GM23338 (cell line): Measurements from ENCODE around the gene ANKRD11.

ENCODE experiments used
- CREB1 ChIP-seq: fragments of 250-450 bp; sonication (Bioruptor Pico); IDR thresholded peaks from 2 replicates; pipeline ENCODE4 v1.5.0; 2020; ENCODE audit warnings: low read depth, mild to moderate bottlenecking, moderate library complexity
- EZH2 ChIP-seq: fragments of 200-600 bp; sonication (generic); IDR thresholded peaks from one replicate; pipeline ENCODE4 v1.8.0; 2017; ENCODE audit warnings: antibody characterized with exemption, mild to moderate bottlenecking, low read depth; ENCODE audit not compliant: unreplicated experiment
- EZH2phosphoT487 ChIP-seq: fragments of 200-600 bp; sonication (generic); IDR thresholded peaks from one replicate; pipeline ENCODE4 v1.8.1; 2018; ENCODE audit warnings: antibody characterized with exemption; ENCODE audit not compliant: unreplicated experiment
- JUNB ChIP-seq: IDR thresholded peaks from one replicate; pipeline ENCODE4 v1.6.1; 2016; ENCODE audit warnings: antibody characterized with exemption; ENCODE audit not compliant: unreplicated experiment
- NANOG ChIP-seq: IDR thresholded peaks from 2 replicates; pipeline ENCODE4 v1.6.1; 2016; ENCODE audit warnings: antibody characterized with exemption, borderline replicate concordance
- POLR2AphosphoS5 ChIP-seq: IDR thresholded peaks from 2 replicates; pipeline ENCODE4 v1.6.1; 2016; ENCODE audit warnings: antibody characterized with exemption, low read depth
- STAT1 ChIP-seq: IDR thresholded peaks from one replicate; pipeline ENCODE4 v1.6.1; 2016; ENCODE audit warnings: antibody characterized with exemption; ENCODE audit not compliant: unreplicated experiment
- ZNF114 ChIP-seq: fragments of 250-450 bp; sonication (Bioruptor Pico); IDR thresholded peaks from 2 replicates; pipeline ENCODE4 v1.5.0; 2020; ENCODE audit warnings: mild to moderate bottlenecking, moderate library complexity
- ZNF331 ChIP-seq: fragments of 250-450 bp; sonication (Bioruptor Pico); IDR thresholded peaks from 2 replicates; pipeline ENCODE4 v1.5.0; 2020; ENCODE audit warnings: low read depth, mild to moderate bottlenecking, moderate library complexity
- TF ChIP-seq, protein P1 (sequence below), 2 experiments: fragments of 200-600 bp in 1 of 2; sonication (generic) in 1 of 2; conservative IDR thresholded peaks; 2 replicates each; pipeline versions ENCODE4 v1.5.1 to v1.6.1; 2016 to 2017; ENCODE audit warnings: antibody characterized with exemption in 2 of 2, low read depth in 2 of 2, mild to moderate bottlenecking in 2 of 2, moderate library complexity in 1 of 2
- TF ChIP-seq, protein P2 (sequence below): IDR thresholded peaks from one replicate; pipeline ENCODE4 v1.6.1; 2018; ENCODE audit warnings: antibody characterized with exemption; ENCODE audit not compliant: unreplicated experiment
- TF ChIP-seq, protein P3 (sequence below): fragments of 250-450 bp; sonication (Bioruptor Pico); IDR thresholded peaks from 2 replicates; pipeline ENCODE4 v1.5.0; 2020; ENCODE audit warnings: mild to moderate bottlenecking, moderate library complexity
- TF ChIP-seq, protein P4 (sequence below): IDR thresholded peaks from 2 replicates; pipeline ENCODE4 v1.6.1; 2016; ENCODE audit warnings: antibody characterized with exemption

DNA sequence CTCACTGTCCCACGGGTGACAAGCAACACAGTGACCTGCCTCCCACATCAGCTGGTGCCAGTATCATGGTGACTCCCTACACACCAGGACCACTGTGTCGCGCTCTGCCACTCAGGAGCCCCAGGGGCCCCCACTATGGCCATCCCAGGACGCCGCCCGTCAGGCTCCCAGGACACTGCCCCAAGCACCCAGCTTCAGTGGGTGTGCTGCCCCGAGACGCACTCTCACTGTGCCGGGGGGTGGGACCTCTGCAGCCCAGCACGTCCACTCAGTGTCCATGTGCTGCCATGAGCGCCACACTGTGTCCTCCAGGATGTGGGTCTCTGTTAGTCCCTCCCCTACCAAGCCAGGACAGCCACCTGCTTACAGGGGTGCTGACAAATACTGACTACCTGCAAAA, 152.4 kb downstream of the ANKRD11 start:
- TF ChIP-seq, protein P1, sequence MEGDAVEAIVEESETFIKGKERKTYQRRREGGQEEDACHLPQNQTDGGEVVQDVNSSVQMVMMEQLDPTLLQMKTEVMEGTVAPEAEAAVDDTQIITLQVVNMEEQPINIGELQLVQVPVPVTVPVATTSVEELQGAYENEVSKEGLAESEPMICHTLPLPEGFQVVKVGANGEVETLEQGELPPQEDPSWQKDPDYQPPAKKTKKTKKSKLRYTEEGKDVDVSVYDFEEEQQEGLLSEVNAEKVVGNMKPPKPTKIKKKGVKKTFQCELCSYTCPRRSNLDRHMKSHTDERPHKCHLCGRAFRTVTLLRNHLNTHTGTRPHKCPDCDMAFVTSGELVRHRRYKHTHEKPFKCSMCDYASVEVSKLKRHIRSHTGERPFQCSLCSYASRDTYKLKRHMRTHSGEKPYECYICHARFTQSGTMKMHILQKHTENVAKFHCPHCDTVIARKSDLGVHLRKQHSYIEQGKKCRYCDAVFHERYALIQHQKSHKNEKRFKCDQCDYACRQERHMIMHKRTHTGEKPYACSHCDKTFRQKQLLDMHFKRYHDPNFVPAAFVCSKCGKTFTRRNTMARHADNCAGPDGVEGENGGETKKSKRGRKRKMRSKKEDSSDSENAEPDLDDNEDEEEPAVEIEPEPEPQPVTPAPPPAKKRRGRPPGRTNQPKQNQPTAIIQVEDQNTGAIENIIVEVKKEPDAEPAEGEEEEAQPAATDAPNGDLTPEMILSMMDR (conservative IDR thresholded peaks at IDR 0.05; ENCODE audit: low read depth in 2 of 2): no peak
- TF ChIP-seq ZNF331 (CRISPR knock-in tag): no peak
- TF ChIP-seq EZH2phosphoT487: no peak
- TF ChIP-seq EZH2: no peak
- no peak for TF ChIP-seq POLR2AphosphoS5
- TF ChIP-seq, protein P2, sequence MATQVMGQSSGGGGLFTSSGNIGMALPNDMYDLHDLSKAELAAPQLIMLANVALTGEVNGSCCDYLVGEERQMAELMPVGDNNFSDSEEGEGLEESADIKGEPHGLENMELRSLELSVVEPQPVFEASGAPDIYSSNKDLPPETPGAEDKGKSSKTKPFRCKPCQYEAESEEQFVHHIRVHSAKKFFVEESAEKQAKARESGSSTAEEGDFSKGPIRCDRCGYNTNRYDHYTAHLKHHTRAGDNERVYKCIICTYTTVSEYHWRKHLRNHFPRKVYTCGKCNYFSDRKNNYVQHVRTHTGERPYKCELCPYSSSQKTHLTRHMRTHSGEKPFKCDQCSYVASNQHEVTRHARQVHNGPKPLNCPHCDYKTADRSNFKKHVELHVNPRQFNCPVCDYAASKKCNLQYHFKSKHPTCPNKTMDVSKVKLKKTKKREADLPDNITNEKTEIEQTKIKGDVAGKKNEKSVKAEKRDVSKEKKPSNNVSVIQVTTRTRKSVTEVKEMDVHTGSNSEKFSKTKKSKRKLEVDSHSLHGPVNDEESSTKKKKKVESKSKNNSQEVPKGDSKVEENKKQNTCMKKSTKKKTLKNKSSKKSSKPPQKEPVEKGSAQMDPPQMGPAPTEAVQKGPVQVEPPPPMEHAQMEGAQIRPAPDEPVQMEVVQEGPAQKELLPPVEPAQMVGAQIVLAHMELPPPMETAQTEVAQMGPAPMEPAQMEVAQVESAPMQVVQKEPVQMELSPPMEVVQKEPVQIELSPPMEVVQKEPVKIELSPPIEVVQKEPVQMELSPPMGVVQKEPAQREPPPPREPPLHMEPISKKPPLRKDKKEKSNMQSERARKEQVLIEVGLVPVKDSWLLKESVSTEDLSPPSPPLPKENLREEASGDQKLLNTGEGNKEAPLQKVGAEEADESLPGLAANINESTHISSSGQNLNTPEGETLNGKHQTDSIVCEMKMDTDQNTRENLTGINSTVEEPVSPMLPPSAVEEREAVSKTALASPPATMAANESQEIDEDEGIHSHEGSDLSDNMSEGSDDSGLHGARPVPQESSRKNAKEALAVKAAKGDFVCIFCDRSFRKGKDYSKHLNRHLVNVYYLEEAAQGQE: no peak
- no peak for TF ChIP-seq CREB1 (CRISPR knock-in tag)
- TF ChIP-seq JUNB: no peak
- TF ChIP-seq, protein P3, sequence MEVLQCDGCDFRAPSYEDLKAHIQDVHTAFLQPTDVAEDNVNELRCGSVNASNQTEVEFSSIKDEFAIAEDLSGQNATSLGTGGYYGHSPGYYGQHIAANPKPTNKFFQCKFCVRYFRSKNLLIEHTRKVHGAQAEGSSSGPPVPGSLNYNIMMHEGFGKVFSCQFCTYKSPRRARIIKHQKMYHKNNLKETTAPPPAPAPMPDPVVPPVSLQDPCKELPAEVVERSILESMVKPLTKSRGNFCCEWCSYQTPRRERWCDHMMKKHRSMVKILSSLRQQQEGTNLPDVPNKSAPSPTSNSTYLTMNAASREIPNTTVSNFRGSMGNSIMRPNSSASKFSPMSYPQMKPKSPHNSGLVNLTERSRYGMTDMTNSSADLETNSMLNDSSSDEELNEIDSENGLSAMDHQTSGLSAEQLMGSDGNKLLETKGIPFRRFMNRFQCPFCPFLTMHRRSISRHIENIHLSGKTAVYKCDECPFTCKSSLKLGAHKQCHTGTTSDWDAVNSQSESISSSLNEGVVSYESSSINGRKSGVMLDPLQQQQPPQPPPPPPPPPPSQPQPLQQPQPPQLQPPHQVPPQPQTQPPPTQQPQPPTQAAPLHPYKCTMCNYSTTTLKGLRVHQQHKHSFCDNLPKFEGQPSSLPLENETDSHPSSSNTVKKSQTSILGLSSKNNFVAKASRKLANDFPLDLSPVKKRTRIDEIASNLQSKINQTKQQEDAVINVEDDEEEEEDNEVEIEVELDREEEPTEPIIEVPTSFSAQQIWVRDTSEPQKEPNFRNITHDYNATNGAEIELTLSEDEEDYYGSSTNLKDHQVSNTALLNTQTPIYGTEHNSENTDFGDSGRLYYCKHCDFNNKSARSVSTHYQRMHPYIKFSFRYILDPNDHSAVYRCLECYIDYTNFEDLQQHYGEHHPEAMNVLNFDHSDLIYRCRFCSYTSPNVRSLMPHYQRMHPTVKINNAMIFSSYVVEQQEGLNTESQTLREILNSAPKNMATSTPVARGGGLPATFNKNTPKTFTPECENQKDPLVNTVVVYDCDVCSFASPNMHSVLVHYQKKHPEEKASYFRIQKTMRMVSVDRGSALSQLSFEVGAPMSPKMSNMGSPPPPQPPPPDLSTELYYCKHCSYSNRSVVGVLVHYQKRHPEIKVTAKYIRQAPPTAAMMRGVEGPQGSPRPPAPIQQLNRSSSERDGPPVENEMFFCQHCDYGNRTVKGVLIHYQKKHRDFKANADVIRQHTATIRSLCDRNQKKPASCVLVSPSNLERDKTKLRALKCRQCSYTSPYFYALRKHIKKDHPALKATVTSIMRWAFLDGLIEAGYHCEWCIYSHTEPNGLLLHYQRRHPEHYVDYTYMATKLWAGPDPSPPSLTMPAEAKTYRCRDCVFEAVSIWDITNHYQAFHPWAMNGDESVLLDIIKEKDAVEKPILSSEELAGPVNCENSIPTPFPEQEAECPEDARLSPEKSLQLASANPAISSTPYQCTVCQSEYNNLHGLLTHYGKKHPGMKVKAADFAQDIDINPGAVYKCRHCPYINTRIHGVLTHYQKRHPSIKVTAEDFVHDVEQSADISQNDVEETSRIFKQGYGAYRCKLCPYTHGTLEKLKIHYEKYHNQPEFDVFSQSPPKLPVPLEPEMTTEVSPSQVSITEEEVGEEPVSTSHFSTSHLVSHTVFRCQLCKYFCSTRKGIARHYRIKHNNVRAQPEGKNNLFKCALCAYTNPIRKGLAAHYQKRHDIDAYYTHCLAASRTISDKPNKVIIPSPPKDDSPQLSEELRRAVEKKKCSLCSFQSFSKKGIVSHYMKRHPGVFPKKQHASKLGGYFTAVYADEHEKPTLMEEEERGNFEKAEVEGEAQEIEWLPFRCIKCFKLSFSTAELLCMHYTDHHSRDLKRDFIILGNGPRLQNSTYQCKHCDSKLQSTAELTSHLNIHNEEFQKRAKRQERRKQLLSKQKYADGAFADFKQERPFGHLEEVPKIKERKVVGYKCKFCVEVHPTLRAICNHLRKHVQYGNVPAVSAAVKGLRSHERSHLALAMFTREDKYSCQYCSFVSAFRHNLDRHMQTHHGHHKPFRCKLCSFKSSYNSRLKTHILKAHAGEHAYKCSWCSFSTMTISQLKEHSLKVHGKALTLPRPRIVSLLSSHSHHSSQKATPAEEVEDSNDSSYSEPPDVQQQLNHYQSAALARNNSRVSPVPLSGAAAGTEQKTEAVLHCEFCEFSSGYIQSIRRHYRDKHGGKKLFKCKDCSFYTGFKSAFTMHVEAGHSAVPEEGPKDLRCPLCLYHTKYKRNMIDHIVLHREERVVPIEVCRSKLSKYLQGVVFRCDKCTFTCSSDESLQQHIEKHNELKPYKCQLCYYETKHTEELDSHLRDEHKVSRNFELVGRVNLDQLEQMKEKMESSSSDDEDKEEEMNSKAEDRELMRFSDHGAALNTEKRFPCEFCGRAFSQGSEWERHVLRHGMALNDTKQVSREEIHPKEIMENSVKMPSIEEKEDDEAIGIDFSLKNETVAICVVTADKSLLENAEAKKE (CRISPR knock-in tag): no peak
- TF ChIP-seq STAT1: no peak
- TF ChIP-seq NANOG: no peak
- TF ChIP-seq, protein P4, sequence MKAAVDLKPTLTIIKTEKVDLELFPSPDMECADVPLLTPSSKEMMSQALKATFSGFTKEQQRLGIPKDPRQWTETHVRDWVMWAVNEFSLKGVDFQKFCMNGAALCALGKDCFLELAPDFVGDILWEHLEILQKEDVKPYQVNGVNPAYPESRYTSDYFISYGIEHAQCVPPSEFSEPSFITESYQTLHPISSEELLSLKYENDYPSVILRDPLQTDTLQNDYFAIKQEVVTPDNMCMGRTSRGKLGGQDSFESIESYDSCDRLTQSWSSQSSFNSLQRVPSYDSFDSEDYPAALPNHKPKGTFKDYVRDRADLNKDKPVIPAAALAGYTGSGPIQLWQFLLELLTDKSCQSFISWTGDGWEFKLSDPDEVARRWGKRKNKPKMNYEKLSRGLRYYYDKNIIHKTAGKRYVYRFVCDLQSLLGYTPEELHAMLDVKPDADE: no peak
- TF ChIP-seq ZNF114: no peak
